Astrocyte (in vitro differentiated cells and primary cell): ENCODE data around the gene KIF21B.

Experiments used
- CTCF ChIP-seq: IDR thresholded peaks from 2 replicates; pipeline ENCODE4 v1.5.1; 2011; ENCODE audit warnings: low read depth, mild to moderate bottlenecking, inconsistent platforms, low read length, moderate library complexity; ENCODE audit not compliant: insufficient read depth
- EZH2 ChIP-seq: IDR thresholded peaks from 2 replicates; pipeline ENCODE4 v1.6.1; 2012; ENCODE audit warnings: mild to moderate bottlenecking, low read length, inconsistent platforms; ENCODE audit not compliant: insufficient read depth

GRCh38 chr1:200968469-200969410, 54.8 kb downstream of the KIF21B start:
- TF ChIP-seq CTCF (no peak), EZH2 (no peak)
